A549 (cell line): Measurements from ENCODE around the gene UNC5B. TPM values are rescaled to one million over a fixed set of nuclear protein-coding genes. Genes with fewer than 3 reads are reported as not detected.

Experiments
- ATAC-seq, 2 experiments: fragments of 200-7000 bp in 1 of 2; fragments of >200 bp in 1 of 2; cut with Nextera tagmentation in 1 of 2; cut with Tn5 transposase in 1 of 2; 3 replicates each; pipeline versions ENCODE4 v1.8.0 to v1.9.1; 2018 to 2020; ENCODE audit warnings: mild to moderate bottlenecking in 1 of 2, moderate library complexity in 1 of 2
- CTCF ChIA-PET: fragments of 300-600 bp; sonication (Branson Sonifier 250); formaldehyde crosslinking; extraction: SDS; loops from one replicate; lab custom pipeline; 2021; ENCODE audit warnings: antibody characterized with exemption, inconsistent platforms; lab: Yijun Ruan, JAX
- POLR2A ChIA-PET: fragments of 350-600 bp; formaldehyde crosslinking; extraction: SDS; loops from one replicate; lab custom pipeline; 2021; ENCODE audit warnings: antibody characterized with exemption, inconsistent platforms; lab: Yijun Ruan, JAX
- DNase-seq, 2 experiments: peaks; one replicate each; pipeline versions ENCODE4 v3.0.0 to v3.0.0-alpha.2; 2011 to 2016; ENCODE audit warnings: low read depth in 1 of 2, low spot score in 1 of 2
- FAIRE-seq: peaks from 2 replicates; lab custom pipeline; 2011; peaks lifted over from hg19 to GRCh38; lab: Jason Lieb, UNC
- H3K27ac ChIP-seq, 2 experiments: fragments of >200 bp; sonication (Bioruptor Twin); formaldehyde crosslinking; 3 replicates each; pipeline ENCODE4 v1.5.1; 2016 to 2017
- H3K4me1 ChIP-seq: fragments of >200 bp; sonication (Bioruptor Twin); formaldehyde crosslinking; 3 replicates; pipeline ENCODE4 v1.6.1; 2016
- H3K4me2 ChIP-seq: fragments of >200 bp; sonication (Bioruptor Twin); formaldehyde crosslinking; 3 replicates; pipeline ENCODE4 v1.6.1; 2016
- H3K4me3 ChIP-seq: fragments of >200 bp; sonication (Bioruptor Twin); formaldehyde crosslinking; 3 replicates; pipeline ENCODE4 v1.5.1; 2016
- H3K9me3 ChIP-seq: fragments of >200 bp; sonication (Bioruptor Twin); formaldehyde crosslinking; 3 replicates; pipeline ENCODE4 v1.6.1; 2016
- ATOH8 ChIP-seq: fragments of 250-450 bp; sonication (Bioruptor Pico); IDR thresholded peaks from 2 replicates; pipeline ENCODE4 v1.5.0; 2020; ENCODE audit warnings: low read depth, mild to moderate bottlenecking, moderate library complexity
- BHLHE40 ChIP-seq: IDR thresholded peaks from 2 replicates; pipeline ENCODE4 v1.6.1; 2012; ENCODE audit warnings: low read depth, low read length, inconsistent platforms
- CBX2 ChIP-seq: fragments of 200-600 bp; sonication (generic); IDR thresholded peaks from 2 replicates; pipeline ENCODE4 v1.6.1; 2016; ENCODE audit warnings: low read depth, mild to moderate bottlenecking, borderline replicate concordance
- CEBPB ChIP-seq, 2 experiments: fragments of >200 bp in 1 of 2; sonication (Bioruptor Twin) in 1 of 2; formaldehyde crosslinking in 1 of 2; IDR thresholded peaks; 2 replicates each; pipeline ENCODE4 v1.6.1; 2012 to 2016
- ELK1 ChIP-seq: fragments of 150-350 bp; IDR thresholded peaks from 2 replicates; pipeline ENCODE4 v1.6.1; 2014; ENCODE audit warnings: low read depth, mild to moderate bottlenecking, low read length
- FOSL2 ChIP-seq, 2 experiments: fragments of 450-650 bp in 1 of 2; fragments of >200 bp in 1 of 2; sonication (Bioruptor Twin) in 1 of 2; formaldehyde crosslinking; IDR thresholded peaks; 2 replicates each; pipeline versions ENCODE4 v1.5.0 to v1.6.1; 2016 to 2020; ENCODE audit warnings: mild to moderate bottlenecking in 1 of 2, moderate library complexity in 1 of 2
- HES2 ChIP-seq: fragments of >200 bp; sonication (Bioruptor Twin); formaldehyde crosslinking; IDR thresholded peaks from 2 replicates; pipeline ENCODE4 v1.6.1; 2016
- HOXB13 ChIP-seq: fragments of 250-450 bp; sonication (Bioruptor Pico); IDR thresholded peaks from 2 replicates; pipeline ENCODE4 v1.5.0; 2020; ENCODE audit warnings: low read depth, mild to moderate bottlenecking, moderate library complexity
- JUNB ChIP-seq: fragments of >200 bp; sonication (Bioruptor Twin); formaldehyde crosslinking; IDR thresholded peaks from 2 replicates; pipeline ENCODE4 v1.6.1; 2016
- MAX ChIP-seq: IDR thresholded peaks from 2 replicates; pipeline ENCODE4 v1.6.1; 2012
- MAZ ChIP-seq: fragments of 150-350 bp; IDR thresholded peaks from 2 replicates; pipeline ENCODE4 v1.6.1; 2014; ENCODE audit warnings: antibody characterized with exemption, low read depth, low read length, borderline replicate concordance
- MYC ChIP-seq: IDR thresholded peaks from 2 replicates; pipeline ENCODE4 v1.6.1; 2012; ENCODE audit warnings: mild to moderate bottlenecking, inconsistent platforms, low read length, improper control_type of control experiment, borderline replicate concordance
- NFE2L2 ChIP-seq: fragments of 150-350 bp; conservative IDR thresholded peaks from 2 replicates; pipeline ENCODE4 v1.6.1; 2014; ENCODE audit warnings: low read length
- PBX3 ChIP-seq: IDR thresholded peaks from 2 replicates; pipeline ENCODE4 v1.6.1; 2012
- POLR2A ChIP-seq: IDR thresholded peaks from 2 replicates; pipeline ENCODE4 v1.6.1; 2012; ENCODE audit warnings: mild to moderate bottlenecking, low read length
- RARB ChIP-seq: fragments of 250-450 bp; sonication (Bioruptor Pico); IDR thresholded peaks from 2 replicates; pipeline ENCODE4 v1.8.0; 2021; ENCODE audit warnings: mild to moderate bottlenecking, moderate library complexity
- RCOR1 ChIP-seq: fragments of 150-350 bp; IDR thresholded peaks from 2 replicates; pipeline ENCODE4 v1.6.1; 2014; ENCODE audit warnings: antibody characterized with exemption, low read length, low read depth
- SMC3 ChIP-seq: fragments of >200 bp; sonication (Bioruptor Twin); formaldehyde crosslinking; IDR thresholded peaks from 3 replicates; pipeline ENCODE4 v1.6.1; 2018; ENCODE audit warnings: inconsistent platforms
- ZC3H11A ChIP-seq: fragments of 450-650 bp; IDR thresholded peaks from 2 replicates; pipeline ENCODE4 v1.6.1; 2014; ENCODE audit warnings: antibody characterized with exemption, mild to moderate bottlenecking
- WGBS: methylation state at CpG from one replicate; pipeline ENCODE4 v1.1.6; 2017; ENCODE audit errors: missing lambda C conversion rate; 5-methylcytosine and 5-hydroxymethylcytosine counted together
- polyA plus RNA-seq, 4 experiments: library from polyadenylated mRNA; depleted of rRNA in 3 of 4; stranded (reverse); fragments of >200 nt; fragmentation: RNase III in 1 of 4; extraction: RNeasy Plus Mini Kit Qiagen cat#74134 plus additional on column Dnase treatment in 1 of 4; gene quantifications; 2 replicates in 3 of 4; 3 replicates in 1 of 4; pipeline ENCODE4 v1.2.3, GENCODE V29; 2011 to 2017
- TF ChIP-seq, protein P1 (sequence below): fragments of >200 bp; sonication (Bioruptor Twin); formaldehyde crosslinking; IDR thresholded peaks from 3 replicates; pipeline ENCODE4 v1.6.1; 2016
- TF ChIP-seq, protein P2 (sequence below): fragments of 250-450 bp; sonication (Bioruptor Pico); IDR thresholded peaks from 2 replicates; pipeline ENCODE4 v1.5.0; 2021; ENCODE audit warnings: mild to moderate bottlenecking, moderate library complexity, borderline replicate concordance

Gene UNC5B
- polyA plus RNA-seq, 2 of the 4 experiments (the other 2 are of a cell fraction), result 0.14 to 1.0 TPM

DNA sequence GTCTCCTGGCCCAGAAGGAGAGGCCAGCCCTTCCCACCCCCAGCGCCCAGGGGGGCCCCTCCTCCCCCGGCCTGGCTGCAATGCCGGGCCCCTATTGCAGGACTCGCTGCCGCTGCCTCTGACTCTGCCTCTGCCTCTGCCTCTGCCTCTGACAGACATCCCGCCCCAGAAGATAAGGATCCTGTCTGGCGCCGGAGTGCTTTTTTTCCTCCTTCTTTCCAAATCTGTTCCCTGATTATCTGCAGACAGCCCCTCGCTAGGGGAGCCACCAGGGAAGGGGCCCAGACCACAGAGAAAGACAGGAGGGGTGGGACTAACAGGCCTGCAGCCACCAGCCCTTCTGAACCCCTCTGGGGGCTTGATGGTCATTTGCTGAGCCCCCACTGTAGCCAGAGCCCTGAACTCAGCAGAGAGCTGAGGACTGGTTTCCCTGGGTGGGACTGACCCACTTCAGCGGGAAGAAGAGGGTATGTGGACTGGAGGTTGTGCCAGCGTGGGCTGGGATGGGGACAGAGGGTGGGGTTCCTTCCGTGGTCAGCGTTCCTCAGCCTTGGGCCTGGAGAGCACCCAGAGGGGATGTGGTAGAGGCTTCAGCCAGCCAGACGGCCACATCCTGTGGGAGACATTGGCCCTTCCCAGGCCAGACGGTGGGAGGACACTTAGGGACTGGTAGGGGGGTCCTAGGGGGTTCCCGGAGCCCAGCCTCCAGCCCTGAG lies 22.8 kb downstream of the UNC5B start:
- DNase-seq, result no peak
- POLR2A ChIA-PET, result no interaction called here
- FAIRE-seq, result no peak
- Histone ChIP-seq H3K9me3 (no peaks in the 10 kb centered on the region), H3K4me2 (no peak overlapping the region), H3K4me1 (no peaks in the 10 kb centered on the region), H3K4me3 (no peak overlapping the region), H3K27ac (no peak overlapping the region)
- peak in 1 of 2 experiments; percentile 31; a peak in 3 of 6 replicates for ATAC-seq
- WGBS, result 49% methylated on average over 6 of the region's 16 CpGs
- TF ChIP-seq FOSL2 (IDR thresholded peaks at IDR 0.05) (no peak), FOSL2 (CRISPR knock-in tag; IDR thresholded peaks at IDR 0.05) (no peak), HOXB13 (CRISPR knock-in tag) (no peak), POLR2A (no peak), CEBPB (IDR thresholded peaks at IDR 0.05) (no peak), BHLHE40 (no peak), ATOH8 (no peak), MAZ (no peak), SMC3 (no peak), ELK1 (no peak), NFE2L2 (no peak), ZC3H11A (no peak), CBX2 (no peak), JUNB (no peak), MAX (no peak), RCOR1 (no peak)
- TF ChIP-seq, protein P1, sequence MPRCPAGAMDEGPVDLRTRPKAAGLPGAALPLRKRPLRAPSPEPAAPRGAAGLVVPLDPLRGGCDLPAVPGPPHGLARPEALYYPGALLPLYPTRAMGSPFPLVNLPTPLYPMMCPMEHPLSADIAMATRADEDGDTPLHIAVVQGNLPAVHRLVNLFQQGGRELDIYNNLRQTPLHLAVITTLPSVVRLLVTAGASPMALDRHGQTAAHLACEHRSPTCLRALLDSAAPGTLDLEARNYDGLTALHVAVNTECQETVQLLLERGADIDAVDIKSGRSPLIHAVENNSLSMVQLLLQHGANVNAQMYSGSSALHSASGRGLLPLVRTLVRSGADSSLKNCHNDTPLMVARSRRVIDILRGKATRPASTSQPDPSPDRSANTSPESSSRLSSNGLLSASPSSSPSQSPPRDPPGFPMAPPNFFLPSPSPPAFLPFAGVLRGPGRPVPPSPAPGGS, result no peak
- TF ChIP-seq, protein P2, sequence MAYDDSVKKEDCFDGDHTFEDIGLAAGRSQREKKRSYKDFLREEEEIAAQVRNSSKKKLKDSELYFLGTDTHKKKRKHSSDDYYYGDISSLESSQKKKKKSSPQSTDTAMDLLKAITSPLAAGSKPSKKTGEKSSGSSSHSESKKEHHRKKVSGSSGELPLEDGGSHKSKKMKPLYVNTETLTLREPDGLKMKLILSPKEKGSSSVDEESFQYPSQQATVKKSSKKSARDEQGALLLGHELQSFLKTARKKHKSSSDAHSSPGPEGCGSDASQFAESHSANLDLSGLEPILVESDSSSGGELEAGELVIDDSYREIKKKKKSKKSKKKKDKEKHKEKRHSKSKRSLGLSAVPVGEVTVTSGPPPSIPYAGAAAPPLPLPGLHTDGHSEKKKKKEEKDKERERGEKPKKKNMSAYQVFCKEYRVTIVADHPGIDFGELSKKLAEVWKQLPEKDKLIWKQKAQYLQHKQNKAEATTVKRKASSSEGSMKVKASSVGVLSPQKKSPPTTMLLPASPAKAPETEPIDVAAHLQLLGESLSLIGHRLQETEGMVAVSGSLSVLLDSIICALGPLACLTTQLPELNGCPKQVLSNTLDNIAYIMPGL (CRISPR knock-in tag), result no peak
- TF ChIP-seq, all 56 proteins: peak for 0
- CTCF ChIA-PET, result interaction anchor here (0.9 to 1.3 kb wide), 3 partner anchors 27 to 50 kb away, joined by 3 to 5 read pairs (median 4); no protein-coding TSS in a partner anchor

DNA sequence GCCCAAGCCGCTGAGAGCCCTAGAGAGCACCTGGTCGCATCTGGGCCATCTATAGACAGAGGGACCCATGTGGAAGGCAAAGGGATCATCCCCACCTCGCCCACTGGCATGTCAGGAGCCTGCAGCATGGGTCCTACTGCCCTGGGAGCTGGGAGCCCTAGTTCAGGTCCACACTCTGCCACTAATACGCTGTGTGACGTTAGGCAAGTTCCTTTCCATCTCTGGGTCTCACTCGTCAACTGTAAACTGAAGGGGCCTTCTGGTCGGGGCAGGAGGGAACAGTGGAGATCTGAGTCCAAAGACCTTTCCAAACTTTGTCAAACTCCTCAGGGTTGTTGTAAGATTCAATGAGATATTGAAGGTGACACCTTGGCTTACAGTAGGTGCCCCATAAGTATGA lies 23.4 kb downstream of the UNC5B start:
- POLR2A ChIA-PET, result no interaction called here
- FAIRE-seq, result no peak
- no peaks in the 10 kb centered on the region for H3K9me3 ChIP-seq
- WGBS, result 55% methylated on average over 7 of the region's 7 CpGs
- DNase-seq, result no peak
- H3K4me1 ChIP-seq, result no peaks in the 10 kb centered on the region
- ATAC-seq, result peak in 1 of 2 experiments; percentile 22; a peak in 2 of 6 replicates
- no peak overlapping the region for H3K4me2 ChIP-seq
- CTCF ChIA-PET, result interaction anchor here (0.9 to 2.5 kb wide), 4 partner anchors 14 to 34 kb away, joined by 3 to 6 read pairs (median 4); no protein-coding TSS in a partner anchor
- no peak for TF ChIP-seq MYC
- TF ChIP-seq RARB (CRISPR knock-in tag), result no peak
- no peak for TF ChIP-seq PBX3
- no peak for TF ChIP-seq HES2
- H3K4me3 ChIP-seq, result no peak overlapping the region
- H3K27ac ChIP-seq, result no peak overlapping the region
